NB4 (cell line): ENCODE measurements around the gene MRS2.

Experiments used
- CTCF ChIP-seq: IDR thresholded peaks from one replicate; pipeline ENCODE4 v1.5.1; 2012; ENCODE audit warnings: low read depth, low read length
- MAX ChIP-seq: IDR thresholded peaks from 2 replicates; pipeline ENCODE4 v1.6.1; 2011; ENCODE audit warnings: low read depth, low read length
- MYC ChIP-seq: IDR thresholded peaks from 2 replicates; pipeline ENCODE4 v1.6.1; 2011; ENCODE audit warnings: low read depth, low read length
- POLR2A ChIP-seq: IDR thresholded peaks from 2 replicates; pipeline ENCODE4 v1.6.1; 2011; ENCODE audit warnings: mild to moderate bottlenecking; ENCODE audit not compliant: insufficient read length; ENCODE audit errors: extremely low read depth

- TF ChIP-seq CTCF (no peak), POLR2A (no peak), MYC (no peak), MAX (no peak)
Observed at GRCh38 chr6:24394780-24395437, 7.8 kb upstream of the MRS2 start.
